H1 (cell line): ENCODE data around the gene MYG1. TPM values are rescaled to one million over a fixed set of nuclear protein-coding genes. Genes with fewer than 3 reads are reported as not detected.

ENCODE experiments used
- GTF2F1 ChIP-seq: IDR thresholded peaks from 2 replicates; pipeline ENCODE4 v1.6.1; 2012; ENCODE audit warnings: low read depth, low read length, improper control_type of control experiment, borderline replicate concordance
- polyA plus RNA-seq, 7 experiments: library from polyadenylated mRNA; depleted of rRNA in 3 of 7; stranded (reverse) in 5 of 7; unstranded in 2 of 7; fragments of >200 nt in 5 of 7; fragments of 200-250 nt in 2 of 7; gene quantifications; 1 replicate in 5 of 7; 2 replicates in 1 of 7; 4 replicates in 1 of 7; pipeline versions ENCODE4 v1.2.1 to v1.2.3, GENCODE V29; 2011 to 2013; ENCODE audit warnings: missing spikeins in 2 of 7, mixed read lengths in 2 of 7
- total RNA-seq: library from RNA; stranded (reverse); fragmentation: NEBNext Ultra II Directional; extraction: Animal tissue kit (Norgen Biotek cat#: 25700); gene quantifications from 2 replicates; pipeline ENCODE4 v1.2.1, GENCODE V29; 2021

MYG1 gene
- total and polyA plus RNA-seq, 2 of the 8 experiments (the other 6 are each of a cell fraction or from before 2014, with no cell fraction given) = 83.3 to 104 TPM

- no peak for TF ChIP-seq GTF2F1
Measured at GRCh38 chr12:53276511-53276910, 23.0 kb upstream of the MYG1 start (continued).
